Globus pallidus (tissue), 1 donor: ENCODE measurements around the gene CDC5L.

Experiments used
- DNase-seq: peaks from one replicate; pipeline ENCODE4 v3.0.0-alpha.2; 2015; ENCODE audit warnings: low spot score

Gene CDC5L

GRCh38 chr6:44475779-44476434 lies 88.4 kb downstream of the CDC5L start:
- DNase-seq: peak; percentile 54

DNA sequence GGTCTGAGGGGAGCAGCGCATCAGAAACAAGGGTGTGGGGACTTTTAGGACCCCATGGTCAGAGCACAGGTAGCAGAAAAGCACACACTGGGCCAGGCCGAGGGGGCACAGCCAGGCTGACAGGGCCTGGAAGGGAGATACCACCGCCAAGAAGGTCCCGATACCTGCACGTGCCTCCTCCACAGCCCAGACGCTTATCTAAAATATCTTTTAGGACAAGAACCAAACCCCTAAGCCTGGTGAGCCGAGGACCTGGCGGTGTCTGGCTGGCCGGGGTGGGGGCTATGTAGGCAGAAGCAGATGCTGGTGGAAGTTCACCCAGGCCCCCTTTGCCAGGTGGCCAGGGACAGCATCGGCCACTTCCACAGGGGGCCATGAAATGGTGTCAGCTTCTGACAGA lies 89.3 kb downstream of the CDC5L start:
- no peak for DNase-seq

GRCh38 chr6:44477293-44477894 lies 89.9 kb downstream of the CDC5L start:
- DNase-seq: no peak

GRCh38 chr6:44478158-44478557 lies 90.7 kb downstream of the CDC5L start:
- DNase-seq: no peak

GRCh38 chr6:44478591-44479254 lies 91.2 kb downstream of the CDC5L start:
- no peak for DNase-seq

DNA sequence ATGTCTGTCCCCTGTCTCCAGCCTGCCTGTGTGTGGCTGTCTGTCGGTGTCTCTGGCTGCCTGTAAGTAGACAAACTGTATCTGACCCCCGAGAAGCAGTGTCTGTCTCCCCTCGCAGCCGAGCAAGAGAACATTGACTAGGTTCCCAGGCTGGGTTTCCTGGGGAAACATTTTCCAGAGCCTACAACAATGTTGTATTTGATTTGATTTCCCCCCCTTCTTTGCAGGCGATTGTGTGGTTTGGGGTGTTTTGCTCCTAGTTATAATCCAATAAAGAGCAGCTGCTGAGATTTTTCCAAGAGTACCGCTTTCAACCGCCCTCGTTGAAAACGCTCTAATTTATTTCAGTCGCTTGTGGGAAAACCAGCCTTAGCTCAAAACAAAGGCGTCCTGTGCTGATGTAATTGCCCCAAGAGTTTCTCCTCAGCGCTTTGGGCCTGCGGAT lies 92.6 kb downstream of the CDC5L start:
- DNase-seq: peak; percentile 63

GRCh38 chr6:44481056-44481455 lies 93.5 kb downstream of the CDC5L start:
- DNase-seq: no peak

DNA sequence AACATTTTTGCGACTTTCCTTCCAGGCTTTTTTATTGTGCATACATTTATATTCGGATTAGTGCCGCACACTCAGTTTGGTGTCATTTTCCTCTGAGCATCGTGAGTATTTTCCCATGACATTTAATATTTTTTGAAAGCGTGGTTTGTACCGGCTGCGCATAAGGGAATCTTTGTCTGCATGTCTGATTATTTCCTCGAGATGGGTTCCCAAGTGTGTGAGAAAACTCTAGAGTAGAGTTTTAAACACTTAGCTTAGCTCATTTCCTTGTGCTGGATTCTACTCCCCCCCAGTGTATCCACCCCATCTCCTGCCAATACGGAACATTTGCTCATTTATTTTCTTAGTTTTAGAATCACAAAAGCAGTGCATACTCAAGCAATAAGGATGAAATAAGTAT lies 94.3 kb downstream of the CDC5L start:
- DNase-seq: no peak

DNA sequence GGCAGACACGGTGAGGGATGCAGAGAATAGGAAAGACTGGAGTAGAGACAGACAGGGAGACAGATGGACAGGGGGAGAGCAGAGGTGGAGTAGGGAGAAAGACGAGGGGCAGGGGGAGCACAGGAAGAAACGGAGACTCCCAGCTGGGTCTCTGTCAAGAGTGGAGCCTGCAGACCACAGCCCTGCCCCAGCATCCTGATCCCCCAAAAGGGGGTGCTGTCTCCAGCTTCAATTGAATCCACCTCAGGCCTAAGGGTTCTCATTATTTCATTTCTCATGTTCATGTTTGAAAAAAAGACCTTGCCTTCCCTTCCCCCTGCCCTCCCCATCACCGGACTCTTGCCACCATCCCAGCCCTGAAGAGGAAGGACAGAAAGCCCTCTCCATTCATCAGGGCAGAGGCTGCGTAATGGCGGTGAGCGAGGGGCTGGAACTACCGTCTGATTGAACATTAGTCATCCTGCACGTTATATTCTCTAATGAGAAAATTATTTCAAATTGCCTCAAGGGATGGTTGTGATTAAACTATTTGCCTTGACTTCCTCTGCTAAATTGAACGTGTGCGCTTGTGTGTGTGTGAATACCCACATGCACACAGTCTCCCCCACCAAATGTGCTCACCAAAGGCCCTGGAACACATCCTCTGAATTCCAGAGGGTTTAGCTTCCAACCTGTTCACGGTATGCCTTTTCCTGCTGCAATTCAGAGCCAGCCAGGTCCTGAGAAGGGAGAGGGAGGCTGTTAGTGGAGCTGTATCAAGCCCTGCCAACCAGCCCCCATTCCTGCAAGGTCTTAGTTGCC lies 98.3 kb downstream of the CDC5L start:
- no peak for DNase-seq

DNA sequence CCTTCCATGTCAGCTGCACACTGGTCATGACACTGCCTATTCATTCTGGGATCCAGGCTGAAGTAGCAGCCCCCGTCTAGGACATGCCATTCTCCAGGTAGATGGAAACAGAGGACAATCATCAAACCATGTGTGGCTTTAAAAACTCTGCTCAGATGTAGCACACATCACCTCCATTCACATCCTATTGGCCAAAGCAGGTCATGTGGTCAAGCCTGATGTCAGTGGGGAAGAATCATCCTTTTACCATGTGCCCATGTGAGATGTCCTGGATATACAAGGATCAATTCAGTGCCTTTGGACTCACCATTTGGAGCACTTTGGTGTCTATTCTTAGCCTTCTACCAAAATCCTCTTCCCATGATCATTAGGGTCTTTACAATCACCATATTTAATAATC lies 99.5 kb downstream of the CDC5L start:
- DNase-seq: no peak

- DNase-seq: no peak
Observed at GRCh38 chr6:44487586-44487985, 100.1 kb downstream of the CDC5L start.

- no peak for DNase-seq
Observed at GRCh38 chr6:44489910-44490604, 102.6 kb downstream of the CDC5L start.

DNA sequence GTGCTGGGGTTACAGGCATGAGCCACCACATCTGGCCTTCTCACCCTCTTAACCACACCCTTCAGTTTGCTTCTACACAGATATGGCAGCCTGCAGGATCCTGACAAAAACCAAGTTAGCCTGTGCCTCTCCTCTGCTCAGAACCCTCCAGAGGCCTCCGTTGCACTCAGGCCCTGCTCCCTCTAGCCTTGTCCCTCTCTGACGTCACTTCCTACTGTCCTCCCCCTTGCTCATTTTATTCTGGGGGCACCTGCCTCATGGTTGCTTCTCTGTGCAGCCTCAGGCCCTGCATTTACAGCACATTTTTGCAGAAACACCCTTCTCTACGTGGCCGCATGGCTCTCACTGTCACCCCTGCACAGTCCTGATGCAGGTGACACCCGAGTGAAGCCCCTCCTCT lies 105.6 kb downstream of the CDC5L start:
- no peak for DNase-seq

DNA sequence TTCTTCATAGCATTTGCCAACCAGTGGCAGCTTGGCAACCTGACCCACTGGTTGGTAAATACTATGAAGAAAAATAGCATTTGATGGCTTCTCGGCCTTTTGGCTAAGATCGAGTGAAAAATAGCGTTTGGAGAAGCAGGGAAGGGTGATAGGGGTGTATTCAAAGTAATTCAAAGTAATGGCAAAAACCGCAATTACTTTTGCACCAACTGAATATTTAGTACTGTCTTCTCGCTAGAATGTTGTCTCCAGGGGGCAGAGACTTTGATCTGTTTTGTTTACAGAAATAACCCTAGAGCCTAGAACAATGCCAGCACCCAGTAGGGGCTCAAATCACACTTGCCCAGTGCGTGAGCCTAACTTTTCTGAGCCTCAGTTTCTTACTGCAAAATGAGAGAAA lies 106.1 kb downstream of the CDC5L start:
- DNase-seq: no peak

- DNase-seq: no peak
Observed at GRCh38 chr6:44494011-44494501, 106.5 kb downstream of the CDC5L start.

- DNase-seq: no peak
Observed at GRCh38 chr6:44495036-44495901, 107.8 kb downstream of the CDC5L start.

DNA sequence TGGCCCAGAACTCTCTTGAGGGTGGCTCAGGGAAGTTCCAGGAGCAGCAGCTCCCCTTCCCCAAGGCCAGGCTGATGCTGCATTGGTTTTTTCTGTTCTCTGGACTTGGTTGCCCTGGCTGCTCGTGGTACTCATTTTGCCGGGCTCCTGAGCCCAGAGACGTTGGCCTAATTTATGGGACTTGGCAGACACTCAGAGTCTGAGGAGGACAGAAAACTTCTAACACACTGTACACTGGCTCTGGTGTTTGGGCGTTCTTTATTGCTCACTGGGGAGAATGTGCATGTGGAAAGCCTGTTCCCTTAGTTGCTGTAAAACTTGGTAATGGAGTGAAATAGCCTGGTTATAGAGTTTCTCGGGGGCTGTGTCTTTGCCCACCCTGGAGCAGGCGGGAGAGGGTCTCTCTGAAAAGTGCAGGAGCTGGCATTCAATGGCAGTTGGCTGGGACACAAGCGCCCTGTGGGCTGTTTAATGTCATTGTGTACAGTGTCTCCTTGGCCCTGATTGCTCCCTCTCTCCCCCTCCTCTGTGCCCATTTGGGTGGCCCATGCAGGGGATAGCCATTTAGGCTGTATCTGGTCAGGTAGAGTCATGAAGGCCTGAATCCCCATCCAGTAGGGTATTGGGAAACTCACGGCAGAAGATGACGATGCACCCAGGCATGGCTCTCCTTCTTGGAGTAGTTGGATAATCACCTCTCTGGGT lies 109.3 kb downstream of the CDC5L start:
- DNase-seq: no peak

DNA sequence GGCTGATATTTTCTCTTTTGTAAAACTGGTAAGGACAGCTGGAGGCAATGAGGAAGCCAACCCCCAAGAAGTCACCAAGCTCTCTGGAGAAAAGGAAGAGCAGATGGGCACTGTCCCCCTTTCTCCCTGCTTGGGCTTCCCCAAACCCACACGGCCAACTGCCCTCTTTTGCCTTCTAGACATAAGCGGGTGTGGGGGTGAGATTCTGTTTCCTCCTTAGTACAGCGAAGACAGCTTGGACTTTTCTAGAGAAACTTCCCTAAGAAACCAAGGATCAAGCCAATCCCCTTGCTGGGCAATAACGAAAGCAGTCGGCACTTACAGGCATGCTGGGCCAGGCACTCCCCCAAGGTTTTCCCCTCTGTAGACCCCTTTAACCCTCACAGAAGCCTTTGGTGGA lies 110.3 kb downstream of the CDC5L start:
- DNase-seq: no peak

DNA sequence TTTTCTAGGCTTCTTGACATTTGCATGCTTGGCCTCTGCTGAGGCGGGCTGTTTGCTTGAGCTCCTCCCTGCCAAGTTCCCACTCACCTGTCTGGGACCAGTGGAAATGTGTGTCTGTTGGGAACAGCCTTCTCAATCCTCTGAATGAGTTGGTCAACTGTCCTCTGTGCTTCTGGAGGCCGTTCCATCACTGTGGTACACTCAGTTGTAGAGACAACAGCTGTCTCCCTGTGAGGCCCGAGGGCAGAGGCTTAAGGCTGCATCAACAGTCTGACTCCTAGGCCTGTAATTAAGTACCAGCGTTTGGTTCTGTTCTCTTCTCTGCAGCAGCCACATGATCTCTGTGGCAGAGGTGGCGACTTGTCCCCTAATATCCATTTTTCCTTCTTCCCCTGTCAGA lies 110.9 kb downstream of the CDC5L start:
- no peak for DNase-seq

DNA sequence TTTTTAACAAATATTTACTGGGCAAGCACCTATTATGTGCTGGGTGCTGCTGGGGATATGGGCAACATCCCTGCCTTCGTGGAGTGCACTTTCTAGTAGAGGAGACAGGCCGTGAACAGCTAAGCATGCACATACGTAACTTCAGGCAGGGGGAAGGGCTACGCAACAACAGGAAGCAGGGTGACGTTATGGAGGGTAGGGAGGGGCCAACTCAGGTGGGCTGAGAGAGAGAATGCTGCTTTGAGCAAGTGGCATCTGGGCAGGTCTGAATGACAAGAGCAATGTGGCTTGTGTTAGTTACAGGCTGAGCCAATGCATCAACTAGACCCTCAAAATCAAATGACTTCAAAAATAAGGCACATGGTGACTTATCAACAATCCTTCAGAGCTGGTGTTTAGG lies 112.1 kb downstream of the CDC5L start:
- no peak for DNase-seq
